ENCODE data around the gene NUFIP2. TPM values are rescaled to one million over a fixed set of nuclear protein-coding genes. Genes with fewer than 3 reads are reported as not detected.
"Not testable (repeated sequence)": the region's sequence is repeated elsewhere in the genome, so short reads cannot be mapped to it uniquely, and the experiment has no call there.

The NUFIP2 gene
- total RNA-seq, result 10 to 100 TPM; 60.1 to 65.3 TPM

- Mint-ChIP-seq H3K4me3 (peak within 1 kb of the TSS; percentile 98), H3K27ac (peak within 1 kb of the TSS; percentile 99), H3K4me1 (peaks cover 32% of the 10 kb centered on the region), H3K9me3 (no peaks in the 10 kb centered on the region), H3K36me3 (ENCODE audit: low read depth) (peaks cover 29% of the 10 kb centered on the region), H3K27me3 (no peaks in the 10 kb centered on the region)
- DNase-seq, result peak; percentile 99
- ChIA-PET CTCF (interaction anchor here (0.6 to 1.3 kb wide), 11 partner anchors 12 to 637 kb away, joined by 3 to 7 read pairs (median 4); partner anchors contain the start of genes MYO18A and PHF12), POLR2A (interaction anchor here (0.6 to 4.7 kb wide), 31 partner anchors 9 to 567 kb away, joined by 3 to 45 read pairs (median 4); partner anchors contain the start of genes ABHD15, DHRS13, PHF12 and TAOK1)
Measured at GRCh38 chr17:29293890-29294579, at the start of gene NUFIP2. Gene NUFIP2 (minus strand): TSS chr17:29294148. CDS start chr17:29294059, 89 bp downstream.

- ChIA-PET POLR2A (no interaction called here), CTCF (no interaction called here)
- H3K27me3 Mint-ChIP-seq, result peaks cover 25% of the 10 kb centered on the region
- no peak overlapping the region for H3K27ac Mint-ChIP-seq
- no peak for DNase-seq
- H3K4me1 Mint-ChIP-seq, result no peaks in the 10 kb centered on the region
- no peaks in the 10 kb centered on the region for H3K36me3 Mint-ChIP-seq (ENCODE audit: low read depth)
- no peak overlapping the region for H3K4me3 Mint-ChIP-seq
- H3K9me3 Mint-ChIP-seq, result no peaks in the 10 kb centered on the region
Measured at GRCh38 chr17:29342158-29342765, 48.3 kb upstream of the NUFIP2 start.

GRCh38 chr17:29341726-29342125, 47.8 kb upstream of the NUFIP2 start:
- H3K9me3 Mint-ChIP-seq, result no peaks in the 10 kb centered on the region
- H3K4me3 Mint-ChIP-seq, result no peak overlapping the region
- ChIA-PET POLR2A (no interaction called here), CTCF (no interaction called here)
- no peak overlapping the region for H3K27ac Mint-ChIP-seq
- no peak for DNase-seq
- H3K27me3 Mint-ChIP-seq, result peaks cover 25% of the 10 kb centered on the region
- no peaks in the 10 kb centered on the region for H3K36me3 Mint-ChIP-seq (ENCODE audit: low read depth)
- H3K4me1 Mint-ChIP-seq, result no peaks in the 10 kb centered on the region

GRCh38 chr17:29339016-29339415, 45.1 kb upstream of the NUFIP2 start:
- H3K4me1 Mint-ChIP-seq; H3K27ac Mint-ChIP-seq; H3K36me3 Mint-ChIP-seq (ENCODE audit: low read depth); H3K9me3 Mint-ChIP-seq; H3K4me3 Mint-ChIP-seq; POLR2A ChIA-PET; DNase-seq: not testable (repeated sequence)
- CTCF ChIA-PET, result interaction anchor here (0.7 kb wide), 1 partner anchor 9 kb away, joined by 3 read pairs; no protein-coding TSS in a partner anchor
- peaks cover 20% of the 10 kb centered on the region for H3K27me3 Mint-ChIP-seq

- no peak overlapping the region for H3K27ac Mint-ChIP-seq
- H3K36me3 Mint-ChIP-seq (ENCODE audit: low read depth), result no peaks in the 10 kb centered on the region
- CTCF ChIA-PET, result interaction anchor here (1.1 kb wide), 1 partner anchor 38 kb away, joined by 8 read pairs; no protein-coding TSS in a partner anchor
- H3K27me3 Mint-ChIP-seq, result peaks cover 2% of the 10 kb centered on the region
- H3K9me3 Mint-ChIP-seq, result no peaks in the 10 kb centered on the region
- DNase-seq, result no peak
- H3K4me3 Mint-ChIP-seq, result no peak overlapping the region
- H3K4me1 Mint-ChIP-seq, result no peaks in the 10 kb centered on the region
- POLR2A ChIA-PET, result interaction anchor here (0.7 kb wide), 1 partner anchor 986 kb away, joined by 3 read pairs; no protein-coding TSS in a partner anchor
Measured at GRCh38 chr17:29331708-29332085, 37.7 kb upstream of the NUFIP2 start.

DNA sequence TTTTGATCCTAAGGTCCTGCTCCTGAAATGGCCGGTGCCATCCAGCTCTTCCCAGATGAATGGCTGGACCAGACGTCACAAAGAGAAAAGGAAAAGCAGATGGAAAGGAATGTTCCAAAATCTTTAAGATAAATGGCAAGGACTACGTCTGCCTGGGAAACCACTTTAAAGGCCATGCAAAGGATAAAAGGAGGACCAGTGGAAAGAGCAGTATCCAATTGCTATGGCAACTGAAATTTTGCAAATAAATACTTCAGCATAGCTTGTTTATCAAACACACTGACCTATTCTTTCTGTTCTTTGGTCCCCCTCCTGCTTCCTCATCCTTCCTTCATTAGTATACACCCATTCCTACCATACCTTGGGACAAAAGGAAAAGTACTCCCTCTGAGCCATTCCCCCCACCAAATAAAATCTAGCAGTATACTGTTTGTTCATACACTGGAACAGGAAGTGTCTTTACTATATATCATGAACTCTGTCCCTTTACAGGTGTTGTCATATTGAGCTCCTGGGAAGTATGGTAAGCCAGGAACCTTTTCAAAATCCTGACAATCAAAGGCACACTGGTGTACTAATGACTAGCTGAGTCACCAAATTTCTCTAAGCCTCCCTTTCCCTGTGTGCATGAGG, 37.2 kb upstream of the NUFIP2 start:
- Mint-ChIP-seq H3K9me3 (no peaks in the 10 kb centered on the region), H3K27me3 (peaks cover 2% of the 10 kb centered on the region), H3K27ac (no peak overlapping the region), H3K36me3 (ENCODE audit: low read depth) (no peaks in the 10 kb centered on the region), H3K4me3 (no peak overlapping the region), H3K4me1 (no peaks in the 10 kb centered on the region)
- ChIA-PET POLR2A (no interaction called here), CTCF (interaction anchor here (1.1 kb wide), 1 partner anchor 39 kb away, joined by 8 read pairs; no protein-coding TSS in a partner anchor)
- DNase-seq, result no peak

GRCh38 chr17:29327412-29327811, 33.5 kb upstream of the NUFIP2 start:
- CTCF ChIA-PET, result no interaction called here
- Mint-ChIP-seq H3K27ac (no peak overlapping the region), H3K4me3 (no peak overlapping the region), H3K4me1 (no peaks in the 10 kb centered on the region), H3K9me3 (no peaks in the 10 kb centered on the region), H3K27me3 (peaks cover 2% of the 10 kb centered on the region), H3K36me3 (ENCODE audit: low read depth) (no peaks in the 10 kb centered on the region)
- POLR2A ChIA-PET, result no interaction called here
- DNase-seq, result no peak

GRCh38 chr17:29326023-29326813, 32.3 kb upstream of the NUFIP2 start:
- Mint-ChIP-seq H3K4me3 (no peak overlapping the region), H3K27me3 (peaks cover 2% of the 10 kb centered on the region), H3K36me3 (ENCODE audit: low read depth) (no peaks in the 10 kb centered on the region), H3K27ac (no peak overlapping the region), H3K4me1 (no peaks in the 10 kb centered on the region), H3K9me3 (no peaks in the 10 kb centered on the region)
- POLR2A ChIA-PET, result no interaction called here
- DNase-seq, result no peak
- CTCF ChIA-PET, result interaction anchor here (0.6 kb wide), 1 partner anchor 188 kb away, joined by 3 read pairs; no protein-coding TSS in a partner anchor

- Mint-ChIP-seq H3K36me3 (ENCODE audit: low read depth) (no peaks in the 10 kb centered on the region), H3K4me1 (no peaks in the 10 kb centered on the region), H3K4me3 (no peak overlapping the region), H3K27ac (no peak overlapping the region), H3K27me3 (peaks cover 2% of the 10 kb centered on the region), H3K9me3 (no peaks in the 10 kb centered on the region)
- ChIA-PET CTCF (no interaction called here), POLR2A (no interaction called here)
- DNase-seq, result no peak
Measured at GRCh38 chr17:29322363-29322762, 28.4 kb upstream of the NUFIP2 start.

- no peak overlapping the region for H3K4me3 Mint-ChIP-seq
- H3K36me3 Mint-ChIP-seq (ENCODE audit: low read depth), result no peaks in the 10 kb centered on the region
- no peaks in the 10 kb centered on the region for H3K9me3 Mint-ChIP-seq
- H3K27ac Mint-ChIP-seq, result no peak overlapping the region
- peaks cover 8% of the 10 kb centered on the region for H3K4me1 Mint-ChIP-seq
- CTCF ChIA-PET, result no interaction called here
- DNase-seq, result no peak
- POLR2A ChIA-PET, result interaction anchor here (1.1 to 1.8 kb wide), 2 partner anchors 9 to 12 kb away, joined by 5 to 6 read pairs; partner anchors contain the start of gene NUFIP2
- H3K27me3 Mint-ChIP-seq, result peaks cover 3% of the 10 kb centered on the region
Measured at GRCh38 chr17:29303386-29303785, 9.4 kb upstream of the NUFIP2 start.

GRCh38 chr17:29299031-29299430, 5.1 kb upstream of the NUFIP2 start:
- no peak overlapping the region for H3K4me3 Mint-ChIP-seq
- no peak overlapping the region for H3K27ac Mint-ChIP-seq
- H3K36me3 Mint-ChIP-seq (ENCODE audit: low read depth), result no peaks in the 10 kb centered on the region
- H3K9me3 Mint-ChIP-seq, result no peaks in the 10 kb centered on the region
- CTCF ChIA-PET, result interaction anchor here (0.6 to 1.2 kb wide), 3 partner anchors 9 to 1039 kb away, joined by 3 read pairs; no protein-coding TSS in a partner anchor
- H3K4me1 Mint-ChIP-seq, result peaks cover 15% of the 10 kb centered on the region
- POLR2A ChIA-PET, result no interaction called here
- no peak for DNase-seq
- no peaks in the 10 kb centered on the region for H3K27me3 Mint-ChIP-seq

DNA sequence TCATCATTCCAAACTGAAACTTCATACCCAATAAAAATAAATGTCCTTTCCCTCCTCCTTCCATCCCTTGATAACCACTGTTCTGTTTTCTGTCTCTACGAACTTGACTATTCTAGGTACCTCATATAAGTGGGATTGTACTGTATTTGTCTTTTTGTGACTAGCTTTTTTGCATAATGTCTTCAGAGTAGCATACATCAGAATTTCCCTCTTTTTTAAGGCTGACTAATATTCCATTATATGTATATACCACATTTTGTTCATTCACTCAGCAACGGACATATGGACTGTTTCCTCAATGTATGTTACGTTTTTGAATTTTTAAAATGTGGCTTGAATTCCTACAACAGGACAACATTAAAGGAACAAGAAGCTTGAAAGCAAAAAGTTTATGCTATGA, 1.5 kb upstream of the NUFIP2 start:
- Mint-ChIP-seq H3K36me3 (ENCODE audit: low read depth) (peaks cover 18% of the 10 kb centered on the region), H3K9me3 (no peaks in the 10 kb centered on the region), H3K4me3 (peak overlapping the region; percentile 46), H3K4me1 (peaks cover 23% of the 10 kb centered on the region), H3K27me3 (no peaks in the 10 kb centered on the region), H3K27ac (peak overlapping the region; percentile 17)
- POLR2A ChIA-PET, result interaction anchor here (1.2 kb wide), 1 partner anchor 75 kb away, joined by 3 read pairs; no protein-coding TSS in a partner anchor
- no peak for DNase-seq
- CTCF ChIA-PET, result no interaction called here
